ENCODE data around the gene RUVBL2.

DNA sequence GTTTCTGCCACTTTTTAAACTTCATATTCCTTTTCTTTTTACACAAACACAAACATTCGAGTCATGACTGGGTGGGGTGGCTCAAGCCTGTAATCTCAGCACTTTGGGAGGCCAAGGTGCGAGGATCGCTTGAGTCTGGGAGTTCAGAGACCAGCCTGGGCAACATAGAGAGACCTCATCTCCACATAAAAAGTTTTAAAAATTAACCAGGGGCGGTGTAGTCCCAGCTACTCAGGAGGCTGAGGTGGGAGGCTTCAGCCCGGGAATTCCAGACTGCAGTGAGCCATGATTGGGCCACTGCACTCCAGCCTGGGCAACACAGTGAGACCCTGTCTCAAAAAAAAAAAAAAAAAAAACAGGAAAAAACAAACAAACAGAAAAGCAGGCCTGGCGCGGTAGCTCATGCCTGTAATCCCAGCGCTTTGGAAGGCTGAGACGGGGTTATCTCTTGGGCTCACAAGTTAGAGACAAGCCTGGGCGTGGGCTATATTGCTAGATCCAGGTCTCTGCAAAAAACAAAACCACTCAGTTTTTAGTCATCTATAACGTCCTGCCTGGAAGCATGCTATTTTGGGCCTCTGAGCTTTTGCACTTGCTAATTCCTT is 39.6 kb upstream of the RUVBL2 start:
- TF ChIP-seq GATA2 (IDR thresholded peaks at IDR 0.05; ENCODE audit: low read depth, low read length): no peak
- no peak for TF ChIP-seq GATA3 (IDR thresholded peaks at IDR 0.05; ENCODE audit: low read depth, low read length)
